ENCODE data around the gene NOL4L. TPM values are rescaled to one million over a fixed set of nuclear protein-coding genes. Genes with fewer than 3 reads are reported as not detected.
"Not testable (repeated sequence)": the region's sequence is repeated elsewhere in the genome, so short reads cannot be mapped to it uniquely, and the experiment has no call there.

NOL4L gene
- total RNA-seq, 2 experiments from 2014 or later = 24.8 to 29.2 TPM

DNA sequence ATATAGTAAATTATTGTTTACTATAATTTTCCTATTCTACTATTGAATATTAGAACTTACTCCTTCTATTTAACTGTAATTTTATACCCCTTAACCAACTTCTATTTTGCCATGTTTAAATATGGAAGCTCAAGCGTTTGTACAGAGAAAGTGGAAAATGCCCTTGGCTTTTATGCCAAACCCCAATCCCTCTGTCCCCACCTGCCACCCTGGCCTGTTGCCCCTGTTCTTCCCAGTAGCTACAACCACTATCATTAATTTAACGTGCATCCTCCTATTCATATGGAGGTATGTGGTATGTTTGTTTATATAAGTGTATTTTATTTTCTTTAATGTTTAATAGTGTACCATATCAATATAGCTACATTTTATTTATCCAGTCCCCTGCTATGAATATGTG lies 168.9 kb downstream of the NOL4L start:
- CTCF ChIA-PET = no interaction called here
- no peak for DNase-seq
- no peaks in the 10 kb centered on the region for H3K27me3 Mint-ChIP-seq (ENCODE audit: low read depth)
- intact Hi-C loops (cut with micrococcal nuclease) = no loop called here
- no peak overlapping the region for H3K4me3 Mint-ChIP-seq
- no peak overlapping the region for H3K27ac Mint-ChIP-seq
- peaks cover 19% of the 10 kb centered on the region for H3K36me3 Mint-ChIP-seq (ENCODE audit: low read depth)
- H3K9me3 Mint-ChIP-seq = no peaks in the 10 kb centered on the region
- H3K4me1 Mint-ChIP-seq (ENCODE audit: low read depth) = peaks cover 61% of the 10 kb centered on the region

DNA sequence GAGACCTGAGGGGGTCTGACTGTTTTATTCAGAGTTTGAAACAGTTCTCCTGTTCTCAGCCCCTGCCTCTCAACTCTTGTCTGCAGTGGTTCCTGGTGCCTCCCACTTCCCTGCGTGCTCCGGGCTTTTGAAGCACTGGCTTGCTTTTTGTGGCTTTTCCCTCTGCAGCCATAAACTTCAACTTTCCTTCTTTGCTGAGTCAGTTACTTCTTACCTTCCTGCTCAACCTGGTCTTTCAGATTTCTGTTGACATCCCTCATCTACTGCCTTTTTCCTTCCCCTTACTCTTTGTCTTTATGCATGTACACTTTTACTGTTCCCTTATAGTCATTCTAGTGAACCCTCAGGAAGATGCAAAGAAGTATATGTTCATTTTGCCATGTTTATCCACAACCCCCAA lies 169.6 kb downstream of the NOL4L start:
- peaks cover 19% of the 10 kb centered on the region for H3K36me3 Mint-ChIP-seq (ENCODE audit: low read depth)
- intact Hi-C loops (cut with micrococcal nuclease) = no loop called here

DNA sequence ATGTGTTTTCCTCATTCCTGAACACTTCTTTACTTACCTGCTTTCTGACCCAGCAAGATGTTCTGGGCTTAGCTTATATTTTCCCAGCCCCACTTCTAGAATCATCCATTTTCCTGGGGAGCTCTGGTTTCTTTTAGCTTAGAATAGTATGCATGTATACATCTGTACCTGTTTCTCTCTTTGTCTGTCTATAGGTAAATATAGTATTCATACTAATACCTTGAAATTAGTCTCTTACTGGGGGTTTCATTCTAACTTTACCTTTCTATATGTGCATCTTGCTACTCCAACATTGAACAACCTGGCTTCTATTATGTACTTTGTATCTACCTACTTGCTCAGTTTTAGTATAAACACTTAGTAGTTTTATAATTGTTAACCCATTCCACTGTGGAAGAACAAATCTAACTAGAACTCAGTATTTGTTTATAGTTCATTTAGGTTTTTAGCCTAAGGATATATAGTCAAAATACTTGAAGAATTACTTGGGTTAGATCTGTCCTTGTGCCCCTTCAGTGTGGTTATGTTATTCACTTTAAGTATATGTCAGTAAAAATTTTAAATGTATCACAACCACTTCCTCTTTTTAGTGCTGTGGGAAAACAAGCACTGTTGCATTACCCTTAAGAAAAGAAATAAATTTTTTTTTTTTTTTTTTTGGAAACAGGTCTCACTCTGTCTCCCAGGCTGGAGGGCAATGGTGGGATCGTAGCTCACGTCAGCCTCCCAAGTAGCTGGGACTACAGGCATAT lies 173.0 kb downstream of the NOL4L start:
- H3K4me1 Mint-ChIP-seq (ENCODE audit: low read depth) = peaks cover 59% of the 10 kb centered on the region
- H3K27me3 Mint-ChIP-seq (ENCODE audit: low read depth) = no peaks in the 10 kb centered on the region
- H3K9me3 Mint-ChIP-seq = no peaks in the 10 kb centered on the region
- intact Hi-C loops (cut with micrococcal nuclease) = no loop called here
- peaks cover 22% of the 10 kb centered on the region for H3K36me3 Mint-ChIP-seq (ENCODE audit: low read depth)
- H3K27ac Mint-ChIP-seq = no peak overlapping the region
- CTCF ChIA-PET = interaction anchor here (0.6 to 1.2 kb wide), 2 partner anchors 27 to 366 kb away, joined by 3 to 5 read pairs; no protein-coding TSS in a partner anchor
- no peak for DNase-seq
- no peak overlapping the region for H3K4me3 Mint-ChIP-seq

More for the DNA sequence above, 169.6 kb downstream of the NOL4L start:
- H3K9me3 Mint-ChIP-seq = no peaks in the 10 kb centered on the region
- no peak for DNase-seq
- no peak overlapping the region for H3K4me3 Mint-ChIP-seq
- no peaks in the 10 kb centered on the region for H3K27me3 Mint-ChIP-seq (ENCODE audit: low read depth)
- CTCF ChIA-PET = no interaction called here
- no peak overlapping the region for H3K27ac Mint-ChIP-seq
- peaks cover 63% of the 10 kb centered on the region for H3K4me1 Mint-ChIP-seq (ENCODE audit: low read depth)

DNA sequence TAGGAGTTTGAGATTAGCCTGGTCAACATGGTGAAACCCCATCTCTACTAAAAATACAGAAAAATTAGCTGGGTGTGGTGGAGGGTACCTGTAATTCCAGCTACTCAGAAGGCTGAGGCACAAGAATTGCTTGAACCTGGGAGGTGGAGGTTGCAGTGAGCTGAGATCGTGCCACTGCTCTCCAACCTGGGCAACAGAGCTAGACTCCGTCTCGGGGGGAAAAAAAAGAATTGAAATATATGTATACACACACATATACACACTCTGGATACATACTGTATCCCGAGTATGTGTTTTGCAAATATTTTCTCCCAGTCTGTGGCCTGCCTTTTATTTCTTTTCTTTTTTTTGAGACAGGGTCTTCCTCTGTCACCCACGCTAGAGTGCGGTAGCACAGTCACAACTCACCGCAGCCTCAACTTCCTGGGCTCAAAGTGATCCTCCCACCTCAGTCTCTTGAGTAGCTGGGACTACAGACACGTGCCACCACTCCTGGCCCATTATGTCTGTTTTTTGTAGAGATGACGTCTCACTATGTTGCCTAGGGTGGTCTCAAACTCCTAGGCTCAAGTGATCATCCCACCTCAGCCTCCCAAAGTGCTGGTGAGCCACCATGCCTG lies 177.9 kb downstream of the NOL4L start:
- Mint-ChIP-seq H3K4me1 (ENCODE audit: low read depth) (peaks cover 50% of the 10 kb centered on the region), H3K27ac (peak overlapping the region; percentile 58), H3K4me3 (peak overlapping the region; percentile 49), H3K36me3 (ENCODE audit: low read depth) (peaks cover 19% of the 10 kb centered on the region)
- not testable (repeated sequence) for H3K9me3 Mint-ChIP-seq; H3K27me3 Mint-ChIP-seq (ENCODE audit: low read depth)
- DNase-seq = peak; percentile 76
- intact Hi-C loops (cut with micrococcal nuclease) = loop anchor here (2.0 kb wide), 1 partner anchor 40 kb away; no protein-coding TSS in a partner anchor
- CTCF ChIA-PET = interaction anchor here (1.1 to 1.9 kb wide), 2 partner anchors 27 to 371 kb away, joined by 3 to 8 read pairs; no protein-coding TSS in a partner anchor

DNA sequence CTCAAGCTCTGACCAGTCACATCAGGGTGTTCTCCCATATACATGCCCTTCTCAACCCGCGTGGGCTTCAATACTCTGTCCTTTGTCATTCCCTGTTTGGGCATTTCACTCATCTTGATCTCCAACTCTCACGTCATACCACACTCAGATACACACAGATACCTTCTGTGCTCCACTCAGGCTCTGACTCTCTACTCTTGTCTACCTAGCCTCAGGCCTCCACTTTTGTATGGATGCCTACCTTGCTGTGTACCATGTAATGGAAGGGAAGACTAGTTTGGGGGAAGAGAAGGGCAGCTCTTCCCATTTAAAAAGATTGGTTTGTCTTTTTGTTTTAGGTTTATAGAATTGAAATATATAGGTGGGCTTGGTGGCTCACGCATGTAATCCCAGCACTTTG lies 178.4 kb downstream of the NOL4L start:
- no peak overlapping the region for H3K4me3 Mint-ChIP-seq
- intact Hi-C loops (cut with micrococcal nuclease) = loop anchor here (2.0 kb wide), 1 partner anchor 40 kb away; no protein-coding TSS in a partner anchor
- peak overlapping the region; percentile 7 for H3K27ac Mint-ChIP-seq
- H3K27me3 Mint-ChIP-seq (ENCODE audit: low read depth) = no peaks in the 10 kb centered on the region
- CTCF ChIA-PET = interaction anchor here (0.6 to 1.1 kb wide), 2 partner anchors 26 to 45 kb away, joined by 3 read pairs; no protein-coding TSS in a partner anchor
- no peaks in the 10 kb centered on the region for H3K9me3 Mint-ChIP-seq
- DNase-seq = no peak
- H3K4me1 Mint-ChIP-seq (ENCODE audit: low read depth) = peaks cover 47% of the 10 kb centered on the region
- H3K36me3 Mint-ChIP-seq (ENCODE audit: low read depth) = peaks cover 17% of the 10 kb centered on the region

DNA sequence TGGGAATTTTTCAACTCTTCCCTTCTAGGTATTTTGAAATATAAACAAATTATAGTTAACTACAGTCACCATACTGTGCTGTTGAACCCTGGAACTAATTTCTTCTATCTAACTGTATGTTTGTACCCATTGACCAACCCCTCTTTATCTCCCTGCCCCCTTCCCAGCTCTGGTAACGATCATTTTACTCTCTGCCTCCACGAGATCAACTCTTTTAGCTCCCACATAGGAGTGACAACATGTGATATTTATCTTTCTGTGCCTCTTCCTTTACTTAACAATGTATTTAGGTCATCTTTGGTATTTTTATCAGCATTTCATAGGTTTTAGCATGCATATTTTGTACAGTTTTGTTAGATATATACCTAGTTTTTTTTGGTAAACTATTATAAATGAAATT lies 181.1 kb downstream of the NOL4L start:
- intact Hi-C loops (cut with micrococcal nuclease) = no loop called here
- Mint-ChIP-seq H3K4me3 (no peak overlapping the region), H3K27ac (no peak overlapping the region), H3K36me3 (ENCODE audit: low read depth) (peaks cover 26% of the 10 kb centered on the region), H3K27me3 (ENCODE audit: low read depth) (no peaks in the 10 kb centered on the region), H3K9me3 (no peaks in the 10 kb centered on the region), H3K4me1 (ENCODE audit: low read depth) (peaks cover 51% of the 10 kb centered on the region)
- no peak for DNase-seq
- CTCF ChIA-PET = no interaction called here

DNA sequence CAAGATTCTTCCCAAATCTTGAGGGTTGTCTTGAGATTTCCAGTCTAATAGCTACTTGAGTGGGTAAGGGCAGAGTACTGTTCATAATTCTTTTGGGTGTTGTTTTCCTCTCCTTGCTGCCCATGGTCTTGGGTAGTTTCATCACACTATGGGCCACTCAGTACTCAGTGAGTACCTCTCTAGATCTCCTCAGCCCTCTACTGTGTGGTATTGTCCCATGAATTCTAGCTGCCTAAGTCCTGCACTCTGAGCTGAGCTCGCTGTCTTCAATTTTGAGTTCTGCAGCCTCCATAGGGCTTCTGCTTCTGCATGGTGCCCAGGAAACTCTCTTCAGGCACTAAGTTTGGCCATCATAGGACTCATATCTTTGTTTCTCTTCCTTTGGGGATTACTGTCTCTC lies 184.7 kb downstream of the NOL4L start:
- CTCF ChIA-PET = interaction anchor here (1.0 kb wide), 1 partner anchor 15 kb away, joined by 4 read pairs; no protein-coding TSS in a partner anchor
- Mint-ChIP-seq H3K4me1 (ENCODE audit: low read depth) (peaks cover 35% of the 10 kb centered on the region), H3K4me3 (no peak overlapping the region), H3K9me3 (peaks cover 5% of the 10 kb centered on the region), H3K36me3 (ENCODE audit: low read depth) (peaks cover 27% of the 10 kb centered on the region), H3K27ac (no peak overlapping the region), H3K27me3 (ENCODE audit: low read depth) (no peaks in the 10 kb centered on the region)
- intact Hi-C loops (cut with micrococcal nuclease) = no loop called here
- DNase-seq = no peak

DNA sequence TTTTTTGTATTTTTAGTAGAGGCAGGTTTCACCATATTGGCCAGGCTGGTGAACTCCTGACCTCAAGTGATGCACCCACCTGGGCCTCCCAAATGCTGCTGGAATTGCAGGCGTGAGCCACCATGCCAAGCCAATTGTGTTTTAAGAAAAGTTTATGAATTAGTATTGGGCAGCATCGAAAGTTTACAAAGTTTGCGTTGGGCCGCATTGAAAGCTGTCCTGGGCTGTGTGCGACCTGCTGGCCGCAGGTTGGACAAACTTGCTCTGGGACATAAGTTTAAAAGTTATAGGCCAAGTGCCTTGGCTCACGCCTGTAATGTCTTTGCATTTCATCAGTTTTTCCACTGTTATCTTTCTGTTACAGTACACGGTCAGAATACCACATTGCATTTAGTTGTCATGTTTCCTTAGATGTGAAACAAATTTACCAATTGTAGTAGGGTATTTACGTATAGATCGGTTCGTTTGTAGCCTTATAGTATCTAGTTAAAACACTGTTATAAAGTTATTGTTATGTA lies 187.5 kb downstream of the NOL4L start:
- Mint-ChIP-seq H3K4me1 (ENCODE audit: low read depth) (peaks cover 32% of the 10 kb centered on the region), H3K27me3 (ENCODE audit: low read depth) (no peaks in the 10 kb centered on the region), H3K27ac (no peak overlapping the region), H3K36me3 (ENCODE audit: low read depth) (peaks cover 47% of the 10 kb centered on the region), H3K4me3 (no peak overlapping the region), H3K9me3 (peaks cover 12% of the 10 kb centered on the region)
- no peak for DNase-seq
- intact Hi-C loops (cut with micrococcal nuclease) = no loop called here
- CTCF ChIA-PET = interaction anchor here (0.5 kb wide), 1 partner anchor 11 kb away, joined by 5 read pairs; no protein-coding TSS in a partner anchor

DNA sequence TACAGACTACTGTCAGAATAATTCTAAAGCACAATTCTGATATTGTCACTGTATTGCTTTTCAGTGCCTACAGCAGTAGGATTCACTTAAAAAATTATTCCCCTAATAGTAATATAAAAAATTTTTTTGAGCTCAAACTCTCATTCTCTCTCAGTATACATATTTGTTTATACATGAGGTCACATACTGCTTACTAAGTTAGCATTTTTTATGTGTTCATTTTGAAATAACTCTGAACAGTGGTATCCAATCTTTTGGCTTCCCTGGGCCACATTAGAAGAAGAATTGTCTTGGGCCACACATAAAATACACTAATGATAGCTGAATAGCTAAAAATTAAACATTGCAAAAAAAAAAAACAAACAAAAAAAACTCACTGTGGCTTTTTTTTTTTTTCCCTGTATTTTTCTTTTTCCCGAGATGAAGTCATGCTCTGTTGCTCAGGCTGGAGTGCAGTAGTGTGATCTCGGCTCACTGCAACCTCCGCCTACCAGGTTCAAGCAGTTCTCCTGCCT lies 188.4 kb downstream of the NOL4L start:
- peaks cover 49% of the 10 kb centered on the region for H3K36me3 Mint-ChIP-seq (ENCODE audit: low read depth)
- no peaks in the 10 kb centered on the region for H3K27me3 Mint-ChIP-seq (ENCODE audit: low read depth)
- H3K4me1 Mint-ChIP-seq (ENCODE audit: low read depth) = peaks cover 31% of the 10 kb centered on the region
- H3K27ac Mint-ChIP-seq = no peak overlapping the region
- DNase-seq = no peak
- CTCF ChIA-PET = interaction anchor here (0.6 kb wide), 1 partner anchor 738 kb away, joined by 3 read pairs; no protein-coding TSS in a partner anchor
- no peak overlapping the region for H3K4me3 Mint-ChIP-seq
- H3K9me3 Mint-ChIP-seq = peaks cover 12% of the 10 kb centered on the region
- intact Hi-C loops (cut with micrococcal nuclease) = no loop called here

DNA sequence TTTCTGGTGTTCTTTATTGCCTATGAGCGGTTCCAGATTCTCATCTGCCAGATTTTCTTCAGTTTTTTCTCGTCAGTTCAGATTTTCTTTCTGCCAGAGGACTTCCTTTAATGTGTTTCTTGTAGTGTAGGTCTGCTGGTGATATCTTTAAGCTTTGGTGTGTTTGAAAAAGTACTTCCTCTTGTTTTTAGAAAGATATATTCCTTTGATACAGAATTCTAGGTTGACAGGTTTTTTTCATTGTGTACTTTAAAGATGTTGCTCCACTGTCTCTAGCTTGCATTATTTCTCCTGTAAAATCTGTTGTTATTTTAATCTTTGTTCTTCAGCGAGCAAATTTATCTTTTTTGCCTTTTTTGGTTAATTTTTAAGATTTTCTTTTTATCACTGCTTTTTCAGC lies 190.1 kb downstream of the NOL4L start:
- no peak overlapping the region for H3K27ac Mint-ChIP-seq
- H3K27me3 Mint-ChIP-seq (ENCODE audit: low read depth) = no peaks in the 10 kb centered on the region
- CTCF ChIA-PET = interaction anchor here (0.6 kb wide), 1 partner anchor 74 kb away, joined by 7 read pairs; no protein-coding TSS in a partner anchor
- H3K9me3 Mint-ChIP-seq = peaks cover 12% of the 10 kb centered on the region
- peaks cover 32% of the 10 kb centered on the region for H3K4me1 Mint-ChIP-seq (ENCODE audit: low read depth)
- no peak overlapping the region for H3K4me3 Mint-ChIP-seq
- intact Hi-C loops (cut with micrococcal nuclease) = no loop called here
- no peak for DNase-seq
- H3K36me3 Mint-ChIP-seq (ENCODE audit: low read depth) = peaks cover 56% of the 10 kb centered on the region

Data from activated naive CD4-positive, alpha-beta T cell treated with anti-CD3 and anti-CD28 coated beads for 36 hours (primary cell).